ENCODE results near the gene ODC1. TPM values are rescaled to one million over a fixed set of nuclear protein-coding genes. Genes with fewer than 3 reads are reported as not detected.

ODC1 gene
- total RNA-seq, 1 experiment from 2014 or later = 231 TPM

- DNase-seq (ENCODE audit: low read depth, low spot score) (no peak), ATAC-seq (peak; percentile 45; the same call in 1 of the 2 replicates)
- H4K20me1 ChIP-seq (ENCODE audit: insufficient read depth) = no peaks in the 10 kb centered on the region
- no peaks in the 10 kb centered on the region for H3K9me2 ChIP-seq (ENCODE audit: insufficient read depth)
- no TSS peak for BruUV-seq (replicated peaks)
- H3K4me3 ChIP-seq (replicated peaks in 1 of 2; ENCODE audit: low read depth in 1 of 2, low read length in 2 of 2) = no peak overlapping the region
- ChIA-PET RAD21 (ENCODE audit: low non-redundant PET in 1 of 2, low total read pairs in 2 of 2, uncharacterized antibody in 2 of 2, unreplicated experiment in 2 of 2) (no interaction called here), POLR2A (interaction anchor here (0.8 kb wide), 1 partner anchor 24 kb away, joined by 3 read pairs; the partner anchor contains the start of gene ODC1), CTCF (no interaction called here)
- H3K4me2 ChIP-seq (ENCODE audit: low read length) = no peak overlapping the region
- H3K9me3 ChIP-seq (ENCODE audit: control insufficient read depth in 1 of 2, insufficient read depth in 1 of 2, low read depth in 1 of 2, low read length in 2 of 2) = no peaks in the 10 kb centered on the region
- no peak for TF ChIP-seq MAX (IDR thresholded peaks at IDR 0.05)
- no peak for TF ChIP-seq JUND (IDR thresholded peaks at IDR 0.05)
- TF ChIP-seq EGR1 (IDR thresholded peaks at IDR 0.05; ENCODE audit: low read depth) = no peak
- no peak for TF ChIP-seq ZBTB33 (IDR thresholded peaks at IDR 0.05; ENCODE audit: extremely low read depth, insufficient replicate concordance, low read length)
- TF ChIP-seq TCF7L2 (IDR thresholded peaks at IDR 0.05; ENCODE audit: borderline replicate concordance, extremely low read depth, insufficient read depth, insufficient read length) = no peak
- no peak for TF ChIP-seq POLR2A (IDR thresholded peaks at IDR 0.05; ENCODE audit: borderline replicate concordance, extremely low read depth, insufficient read depth, insufficient read length)
- TF ChIP-seq FOSL1 (IDR thresholded peaks at IDR 0.05; ENCODE audit: low read depth) = no peak
- TF ChIP-seq ZNF274 (IDR thresholded peaks at IDR 0.05; ENCODE audit: low read depth, low read length) = no peak
- TF ChIP-seq RAD21 (IDR thresholded peaks at IDR 0.05; ENCODE audit: low read depth) = no peak
- no peak for TF ChIP-seq EZH2 (IDR thresholded peaks at IDR 0.05)
- no peak for TF ChIP-seq REST (IDR thresholded peaks at IDR 0.05; ENCODE audit: low read depth)
- no peak for TF ChIP-seq CEBPB (IDR thresholded peaks at IDR 0.05; ENCODE audit: low read depth)
- TF ChIP-seq ZFX (IDR thresholded peaks at IDR 0.05) = no peak
- TF ChIP-seq SP1 (IDR thresholded peaks at IDR 0.05; ENCODE audit: low read depth) = no peak
- H3K4me1 ChIP-seq (ENCODE audit: control insufficient read depth in 1 of 2, insufficient read depth in 2 of 2, low read length in 2 of 2) = no peaks in the 10 kb centered on the region
- no peaks in the 10 kb centered on the region for H3K79me2 ChIP-seq (ENCODE audit: insufficient read depth, low read length)
- H2AFZ ChIP-seq (ENCODE audit: low read depth, low read length, poor library complexity, severe bottlenecking) = no peak overlapping the region
- H3K9ac ChIP-seq (ENCODE audit: low read length) = no peak overlapping the region
- no peak overlapping the region for H3K27ac ChIP-seq (ENCODE audit: low read depth, low read length)
- H3K27me3 ChIP-seq (ENCODE audit: insufficient read depth, low read length) = no peaks in the 10 kb centered on the region
- H3K36me3 ChIP-seq (ENCODE audit: control insufficient read depth in 1 of 2, insufficient read depth in 2 of 2, low read length in 2 of 2) = no peaks in the 10 kb centered on the region
- intact Hi-C loops (cut with micrococcal nuclease) = no loop called here
Measured at GRCh38 chr2:10471955-10472354, 23.8 kb upstream of the ODC1 start.
